Astrocyte of the hippocampus (primary cell): Measurements from ENCODE around the gene TMC1.
"Not testable (repeated sequence)": the region's sequence is repeated elsewhere in the genome, so short reads cannot be mapped to it uniquely, and the experiment has no call there.

Experiments
- DNase-seq: peaks from one replicate; pipeline ENCODE4 v3.0.0; 2011; ENCODE audit warnings: low read depth, low spot score

TMC1 gene

DNA sequence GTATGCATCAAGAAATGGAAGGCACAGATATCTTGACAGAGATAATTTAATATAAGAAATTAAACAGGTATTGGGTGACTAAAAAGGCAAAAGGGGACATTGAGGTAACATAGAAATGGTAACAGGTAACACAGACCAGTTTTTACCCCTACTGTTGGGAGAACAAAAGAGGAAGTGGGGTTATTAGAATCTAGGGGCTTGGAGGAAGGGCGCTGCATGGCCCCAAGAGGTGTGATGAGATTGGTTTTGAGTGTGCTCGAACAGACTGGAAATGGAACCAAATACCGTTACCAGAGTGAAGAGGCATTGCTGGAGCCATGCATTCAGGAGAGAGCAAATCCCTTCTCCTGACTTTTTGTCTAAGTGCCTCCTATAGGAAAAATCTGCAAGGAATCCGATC lies 237.5 kb downstream of the TMC1 start:
- DNase-seq: no peak

DNA sequence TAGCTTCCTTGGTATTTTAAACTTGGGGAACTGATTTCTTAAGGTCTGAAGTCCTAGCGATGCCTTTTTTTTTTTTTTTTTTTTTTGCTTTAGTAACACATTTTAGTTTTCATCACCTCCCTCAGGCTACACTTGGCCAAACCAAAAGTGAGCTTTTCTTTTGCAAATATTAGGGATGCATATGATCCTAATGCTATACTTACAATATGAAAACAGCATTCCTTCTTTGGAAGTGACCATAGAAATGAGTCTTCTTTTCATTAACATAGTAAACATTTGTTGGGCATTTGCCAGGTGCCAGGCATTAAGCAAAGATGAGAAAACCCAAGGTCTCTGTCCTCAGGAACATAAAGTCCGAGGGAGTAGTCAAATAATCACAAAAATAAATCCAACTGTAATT lies 241.6 kb downstream of the TMC1 start:
- no peak for DNase-seq

DNA sequence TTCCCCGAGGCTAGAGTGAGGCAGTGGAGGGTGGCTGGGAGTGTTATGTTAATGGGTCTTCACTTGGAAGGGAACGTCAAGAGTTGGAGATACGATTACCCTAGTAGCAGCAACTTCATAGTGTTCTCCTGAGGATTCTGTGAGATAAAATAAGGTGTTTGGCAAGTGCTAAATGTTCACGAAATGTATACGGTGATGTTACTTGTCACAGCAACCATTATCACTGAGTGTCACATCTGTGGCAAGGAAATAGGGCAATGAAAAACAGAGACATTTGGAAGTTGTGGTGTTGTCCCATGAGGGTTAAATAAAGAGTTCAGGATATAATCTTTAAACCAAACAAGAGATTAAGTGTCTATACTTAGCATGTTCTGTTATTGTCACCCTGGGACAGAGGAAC lies 248.1 kb downstream of the TMC1 start:
- no peak for DNase-seq

DNA sequence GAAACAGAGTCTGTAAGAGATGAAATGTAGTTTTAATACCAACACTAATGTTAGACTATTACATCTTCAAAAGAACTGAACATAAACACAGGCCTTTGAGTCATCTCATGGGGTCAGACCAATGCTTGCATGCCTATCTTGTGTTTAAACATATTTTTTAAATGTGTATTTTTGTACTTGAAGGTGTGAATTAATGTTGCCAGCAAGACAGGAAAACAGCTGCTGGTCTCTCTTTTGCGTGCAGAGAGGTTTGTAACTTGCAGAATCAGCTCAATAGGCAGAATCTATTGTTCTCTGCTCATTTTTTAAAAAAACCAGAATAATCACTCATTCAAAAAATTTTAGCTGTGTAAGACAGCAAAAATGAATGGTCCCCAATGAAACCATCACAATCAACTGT lies 251.3 kb downstream of the TMC1 start:
- DNase-seq: no peak

DNA sequence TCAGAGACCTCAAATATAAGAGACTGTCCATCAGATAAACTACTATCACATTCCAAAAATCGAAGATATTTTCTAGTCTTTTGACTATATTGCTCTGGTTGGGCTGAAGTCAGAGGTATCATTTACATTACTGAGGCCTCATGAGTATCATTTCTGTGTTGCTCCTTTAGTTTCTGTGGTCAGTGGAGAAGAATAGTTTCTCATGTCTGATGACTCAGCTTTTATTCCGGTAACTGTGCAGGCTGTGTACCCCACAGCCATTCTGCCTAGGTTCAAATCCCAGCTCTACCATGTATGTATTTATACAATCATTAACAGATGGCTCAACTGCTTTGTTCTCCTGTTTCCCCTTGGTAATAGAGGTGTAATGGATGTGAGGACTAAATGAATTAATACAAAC lies 252.2 kb downstream of the TMC1 start:
- DNase-seq: no peak

DNA sequence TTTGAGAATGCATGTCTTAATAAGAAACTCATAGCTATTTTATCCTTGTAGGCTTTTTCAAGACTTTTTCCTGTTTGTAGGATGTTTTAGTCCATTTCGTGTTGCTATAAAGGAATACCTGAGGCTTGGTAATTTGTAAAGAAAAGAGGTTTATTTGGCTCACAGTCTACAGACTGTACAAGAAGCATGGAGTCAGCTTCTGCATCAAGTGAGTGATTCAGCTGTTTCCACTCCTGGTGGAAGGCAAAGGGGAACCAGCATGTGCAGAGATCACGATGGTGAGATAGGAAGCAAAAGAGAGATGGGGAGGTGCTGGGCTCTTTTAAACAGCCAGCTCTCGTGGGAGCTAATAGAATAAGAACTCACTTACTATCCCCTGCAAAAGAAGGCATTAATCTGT lies 254.2 kb downstream of the TMC1 start:
- no peak for DNase-seq

DNA sequence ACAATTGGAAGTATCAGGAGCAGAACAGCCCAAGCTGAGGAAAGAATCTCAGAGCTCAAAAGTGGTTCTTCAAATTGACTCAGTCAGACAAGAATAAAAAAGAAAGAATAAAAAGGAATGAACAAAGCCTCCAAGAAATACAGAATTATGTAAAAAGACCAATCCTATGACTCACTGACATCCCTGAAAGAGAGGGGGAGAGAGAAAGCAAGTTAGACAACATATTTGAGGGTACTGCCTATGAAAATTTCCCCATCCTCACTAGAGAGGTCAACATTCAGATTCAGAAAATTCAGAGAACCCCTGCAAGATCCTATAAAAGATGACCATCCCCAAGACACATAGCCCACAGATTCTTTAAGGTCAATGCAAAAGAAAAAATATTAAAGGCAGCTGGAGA lies 258.2 kb downstream of the TMC1 start:
- DNase-seq: no peak

DNA sequence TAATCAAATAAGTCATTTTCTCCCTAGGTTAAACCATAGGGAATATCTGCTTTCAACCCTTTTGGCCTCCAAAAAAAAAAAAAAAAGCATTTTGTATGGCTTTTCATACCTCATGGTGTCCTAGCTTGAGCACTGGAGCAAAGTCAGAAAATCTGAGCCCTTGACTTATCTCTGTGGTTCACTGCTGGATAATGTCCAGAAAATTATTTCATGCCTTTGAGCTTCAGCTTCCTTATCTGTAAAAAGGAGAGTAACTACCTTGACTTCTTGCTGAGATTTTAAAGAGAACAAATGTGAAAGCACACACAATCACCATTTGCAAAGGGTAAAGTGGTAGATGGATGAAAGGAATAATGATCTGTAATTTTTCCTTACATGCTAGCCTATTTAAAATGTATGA lies 265.5 kb downstream of the TMC1 start:
- DNase-seq: peak; percentile 45

DNA sequence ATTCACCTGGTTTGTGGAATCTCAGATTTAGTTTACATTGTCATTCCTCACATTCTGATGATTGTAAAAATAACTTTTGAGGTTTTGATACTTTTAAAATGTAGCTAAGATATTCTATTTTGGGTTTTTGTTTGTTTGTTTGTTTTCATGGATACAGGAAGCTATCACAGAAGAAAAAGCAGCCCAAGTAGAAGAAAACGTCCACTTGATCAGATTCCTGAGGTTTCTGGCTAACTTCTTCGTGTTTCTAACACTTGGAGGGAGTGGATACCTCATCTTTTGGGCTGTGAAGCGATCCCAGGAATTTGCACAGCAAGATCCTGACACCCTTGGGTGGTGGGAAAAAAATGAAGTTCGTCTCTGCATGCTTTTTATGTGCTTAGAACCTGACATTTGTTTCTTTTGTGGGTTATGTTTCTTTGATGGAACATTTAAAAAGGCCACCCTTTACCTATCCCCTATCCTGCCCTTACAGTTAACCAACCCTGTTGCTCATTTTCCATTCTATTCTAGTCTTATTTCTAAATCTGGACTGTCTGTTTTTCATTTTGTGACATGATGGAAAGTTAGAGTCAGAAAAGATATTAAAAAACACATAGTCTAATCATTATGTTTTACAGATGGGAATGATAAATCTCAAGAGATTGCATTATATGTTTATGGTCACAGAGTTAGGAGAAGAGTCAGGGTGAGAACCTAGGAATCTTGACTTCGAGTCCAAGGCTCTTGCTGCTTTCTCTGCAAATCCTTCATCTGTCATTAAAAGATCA lies 267.7 kb downstream of the TMC1 start:
- DNase-seq: peak; percentile 70

DNA sequence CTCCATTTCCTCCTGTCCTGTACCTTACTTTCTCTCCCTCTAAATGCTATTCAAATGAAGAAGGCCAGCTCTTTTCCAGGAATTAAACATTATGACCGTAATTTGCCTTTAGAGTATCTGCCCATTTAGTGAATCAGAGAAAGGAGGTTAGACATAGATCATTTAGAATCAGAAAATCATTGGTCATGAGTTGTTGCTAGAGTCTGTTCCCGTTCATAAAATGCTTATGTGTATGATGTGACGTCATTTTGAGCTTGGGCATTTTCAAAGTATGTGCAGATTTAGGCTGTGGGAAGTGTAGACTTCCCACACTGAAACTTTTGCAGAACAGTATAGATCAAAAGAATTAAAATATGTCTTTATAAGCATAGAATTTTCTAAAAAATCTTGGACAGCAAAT lies 268.5 kb downstream of the TMC1 start:
- no peak for DNase-seq

DNA sequence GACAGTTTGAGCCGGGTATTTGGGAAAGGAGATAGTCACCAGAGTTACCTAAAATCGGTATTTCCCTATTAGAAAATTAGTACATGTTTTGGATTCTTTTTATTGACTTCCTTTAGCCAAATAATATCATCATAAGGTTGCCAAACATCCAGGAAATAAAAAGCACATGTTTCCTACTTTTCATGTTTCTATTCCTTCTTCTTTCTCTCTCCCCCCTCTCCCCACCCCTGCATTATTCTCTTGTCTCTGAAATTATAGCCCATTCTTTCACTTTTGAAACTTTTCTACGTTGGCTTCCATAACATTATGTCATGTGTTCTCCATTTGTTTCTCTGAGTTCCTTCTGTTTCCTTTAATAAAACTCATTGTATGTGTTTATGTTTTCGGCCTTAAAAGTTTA lies 269.6 kb downstream of the TMC1 start:
- no peak for DNase-seq

DNA sequence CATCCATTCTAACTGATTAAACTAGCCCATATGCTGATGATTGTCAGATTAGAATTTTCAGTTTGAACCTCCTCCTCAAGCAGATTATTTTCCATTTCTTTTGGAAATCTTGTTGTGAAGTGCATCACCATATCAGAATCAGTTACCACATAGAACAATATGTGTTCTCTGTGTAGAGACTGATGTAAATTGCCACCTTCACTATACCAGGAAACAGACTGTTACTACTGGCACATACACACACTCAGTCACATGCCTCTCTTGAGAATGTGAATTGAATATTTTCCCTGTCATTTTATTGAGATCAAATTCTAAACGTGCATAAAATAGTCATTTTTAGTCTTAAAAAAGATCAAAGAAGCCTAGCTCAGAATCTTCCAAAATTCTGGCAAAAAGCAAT lies 270.0 kb downstream of the TMC1 start:
- no peak for DNase-seq

DNA sequence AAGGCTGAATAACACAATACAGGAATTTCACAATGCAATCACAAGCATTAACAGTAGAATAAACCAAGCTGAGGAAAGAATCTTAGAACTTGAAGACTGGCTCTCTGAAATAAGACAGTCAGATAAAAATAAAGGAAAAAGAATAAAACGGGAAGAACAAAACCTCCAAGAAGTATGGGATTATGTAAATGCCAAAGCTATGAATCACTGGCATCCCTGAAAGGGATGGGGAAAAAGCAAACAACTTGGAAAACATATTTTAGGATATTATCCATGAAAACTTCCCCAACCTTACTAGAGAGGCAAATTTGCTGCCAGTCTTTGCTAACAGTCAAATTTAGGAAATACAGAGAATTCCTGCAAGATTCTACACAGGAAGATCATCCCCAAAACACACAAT lies 273.5 kb downstream of the TMC1 start:
- no peak for DNase-seq

DNA sequence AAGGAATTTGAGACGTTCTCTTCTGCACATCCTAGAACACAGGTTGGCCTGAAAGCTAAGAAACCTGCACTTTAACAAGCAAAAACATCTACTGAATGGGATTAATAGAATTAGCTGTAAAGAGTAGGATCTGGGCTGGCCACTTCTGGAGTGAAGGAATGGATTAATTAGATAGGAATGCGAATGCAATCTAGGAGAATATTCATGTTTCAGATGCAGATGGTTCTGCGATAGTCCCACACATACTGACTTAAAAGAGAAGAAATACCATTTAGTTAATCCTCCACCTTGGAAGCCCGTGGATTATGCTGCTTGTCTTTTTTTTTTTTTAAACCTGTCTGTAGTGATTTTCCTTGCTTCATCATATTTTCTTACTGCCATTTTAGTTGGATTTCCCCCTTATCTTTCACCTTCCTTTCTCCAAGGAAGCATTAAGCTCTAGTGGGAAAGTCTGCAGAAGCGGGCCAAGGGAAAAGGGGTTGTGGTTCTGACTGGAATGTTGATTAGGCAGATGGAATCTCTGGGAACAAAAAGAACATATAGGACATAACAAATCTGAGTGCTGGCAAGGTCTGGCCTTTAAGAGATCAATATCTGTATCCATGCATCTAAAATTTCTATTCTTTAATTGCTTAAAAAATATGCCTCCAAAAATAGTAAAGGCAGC lies 279.1 kb downstream of the TMC1 start:
- DNase-seq: peak; percentile 62

DNA sequence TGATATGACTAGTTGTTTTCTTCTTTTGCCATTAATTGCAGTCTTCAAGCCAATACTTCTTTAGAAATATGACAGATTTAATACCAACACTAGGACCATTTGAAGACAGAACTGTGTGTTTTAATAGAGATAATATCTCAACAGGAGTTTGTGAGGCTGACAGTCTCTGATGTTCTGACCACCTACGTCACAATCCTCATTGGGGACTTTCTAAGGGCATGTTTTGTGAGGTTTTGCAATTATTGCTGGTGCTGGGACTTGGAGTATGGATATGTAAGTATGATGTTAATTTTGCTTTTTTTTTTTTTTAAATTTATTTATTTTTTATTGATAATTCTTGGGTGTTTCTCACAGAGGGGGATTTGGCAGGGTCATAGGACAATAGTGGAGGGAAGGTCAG lies 283.8 kb downstream of the TMC1 start:
- DNase-seq: no peak

DNA sequence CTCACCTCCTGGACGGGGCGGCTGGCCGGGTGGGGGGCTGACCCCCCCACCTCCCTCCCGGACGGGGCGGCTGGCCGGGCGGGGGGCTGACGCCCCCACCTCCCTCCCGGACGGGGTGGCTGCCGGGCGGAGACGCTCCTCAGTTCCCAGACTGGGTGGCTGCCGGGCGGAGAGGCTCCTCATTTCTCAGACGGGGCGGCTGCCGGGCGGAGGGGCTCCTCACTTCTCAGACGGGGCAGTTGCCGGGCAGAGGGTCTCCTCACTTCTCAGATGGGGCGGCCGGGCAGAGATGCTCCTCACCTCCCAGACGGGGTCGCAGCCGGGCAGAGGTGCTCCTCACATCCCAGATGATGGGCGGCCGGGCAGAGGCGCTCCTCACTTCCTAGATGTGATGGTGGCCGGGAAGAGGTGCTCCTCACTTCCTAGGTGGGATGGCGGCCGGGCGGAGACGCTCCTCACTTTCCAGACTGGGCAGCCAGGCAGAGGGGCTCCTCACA lies 285.0 kb downstream of the TMC1 start:
- not testable (repeated sequence) for DNase-seq

DNA sequence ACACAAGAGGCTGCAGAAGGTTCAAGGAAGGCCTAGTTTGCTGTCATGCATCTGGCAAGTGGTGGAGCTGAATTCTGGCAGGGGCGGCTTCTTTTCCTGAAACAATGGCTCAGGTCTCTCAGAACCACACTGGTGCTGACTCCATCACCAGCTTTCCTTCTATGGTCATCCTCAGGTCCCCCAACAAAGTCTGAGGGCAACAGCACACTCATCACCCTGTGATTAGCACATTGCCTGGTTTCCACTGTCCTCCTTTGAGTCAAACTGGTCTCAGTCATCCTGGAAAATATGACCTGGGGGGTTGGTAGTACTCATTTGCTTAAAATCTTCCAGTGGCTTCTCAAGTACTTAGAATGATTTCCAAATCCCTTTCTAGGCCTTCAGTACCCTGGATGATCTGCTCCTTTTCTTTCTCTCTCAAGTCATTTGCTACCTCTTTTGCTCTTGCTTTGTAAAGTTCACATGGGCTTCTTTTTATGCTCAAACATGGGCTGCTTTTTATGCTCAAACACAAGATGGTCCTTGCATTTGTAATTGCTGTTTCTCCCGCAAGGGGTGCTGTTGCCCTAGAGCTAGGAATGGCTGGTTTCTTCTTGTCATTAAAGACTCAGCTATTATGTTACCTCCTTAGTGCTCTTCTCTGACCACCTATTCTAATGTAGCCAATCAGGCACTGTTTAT lies 286.5 kb downstream of the TMC1 start:
- no peak for DNase-seq

DNA sequence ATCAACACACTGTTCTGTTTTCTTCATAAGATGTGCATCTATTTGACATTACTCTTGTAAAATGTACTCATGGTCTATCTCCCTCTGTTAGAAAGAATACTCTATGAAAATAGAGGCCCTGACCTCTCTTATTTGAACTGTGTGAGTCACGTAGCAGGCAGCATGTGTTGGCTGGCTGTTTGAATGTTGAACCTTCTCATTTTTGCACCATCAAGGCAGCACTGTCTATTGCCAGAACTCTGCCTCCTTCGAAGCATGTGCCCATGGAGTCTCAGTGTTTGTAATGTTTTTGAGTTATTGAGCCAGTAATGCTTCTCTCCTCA lies 287.0 kb downstream of the TMC1 start:
- no peak for DNase-seq

DNA sequence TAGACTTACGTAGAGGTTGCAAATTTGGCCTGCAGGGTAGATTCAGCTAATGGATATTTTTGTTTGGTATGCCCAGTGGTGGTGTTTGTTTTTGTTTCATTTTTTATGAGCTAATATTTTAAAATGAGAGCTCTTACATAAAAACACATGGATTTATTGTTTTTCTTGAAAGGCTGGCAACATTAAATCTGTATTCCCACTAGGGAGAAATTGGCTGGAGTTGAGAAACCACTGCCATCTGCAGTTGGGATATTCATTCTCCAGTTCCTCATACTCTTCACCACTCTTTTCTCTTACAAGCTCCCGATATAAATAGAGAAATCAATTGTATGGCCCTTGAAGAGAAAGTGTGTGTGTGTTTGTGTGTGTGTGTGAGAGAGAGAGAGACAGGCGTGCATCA lies 288.2 kb downstream of the TMC1 start:
- DNase-seq: no peak

DNA sequence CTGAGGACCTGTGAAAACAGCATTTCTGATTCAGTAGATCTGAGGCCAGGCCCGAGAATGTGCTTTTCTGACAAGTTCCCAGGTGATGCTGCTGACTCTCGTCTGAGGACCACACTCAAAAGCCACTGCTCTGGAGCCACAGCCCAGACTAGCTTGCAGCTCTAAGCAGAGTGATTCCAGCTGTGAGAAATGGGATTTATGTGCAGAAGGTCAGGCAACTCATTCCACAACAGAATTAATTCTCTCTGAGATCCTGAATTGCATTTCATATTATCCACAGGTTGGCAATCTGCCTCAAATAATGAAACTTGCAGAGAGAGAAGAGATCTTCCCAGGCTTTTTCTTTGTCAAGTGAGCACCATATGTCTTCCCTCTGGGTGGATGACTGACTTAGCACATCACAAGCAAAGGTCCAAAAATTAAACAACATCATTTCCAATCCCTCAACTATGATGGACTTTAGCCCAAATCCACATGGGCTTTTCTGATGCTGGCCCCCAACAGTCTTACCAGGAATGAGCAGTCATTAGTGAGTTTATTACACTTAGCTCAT lies 291.2 kb downstream of the TMC1 start:
- no peak for DNase-seq

DNA sequence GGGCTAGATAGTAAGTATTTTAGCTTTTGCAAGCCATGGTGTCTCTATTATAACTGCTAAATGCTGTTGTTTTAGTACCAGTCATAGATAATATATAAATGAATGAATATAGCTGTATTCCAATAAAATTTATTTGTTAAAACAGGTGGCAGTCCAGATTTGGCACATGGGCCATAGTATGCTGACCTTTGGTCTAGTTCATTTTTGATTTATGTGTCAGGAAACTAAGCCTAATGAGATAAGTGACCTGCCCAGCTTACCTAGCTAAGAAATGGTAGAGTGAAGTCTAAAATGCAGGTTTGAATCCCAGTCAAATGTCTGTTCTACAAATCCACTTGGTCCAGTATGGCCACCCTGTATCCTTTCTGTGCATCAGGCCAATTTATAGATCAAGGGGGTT lies 292.1 kb downstream of the TMC1 start:
- DNase-seq: no peak

DNA sequence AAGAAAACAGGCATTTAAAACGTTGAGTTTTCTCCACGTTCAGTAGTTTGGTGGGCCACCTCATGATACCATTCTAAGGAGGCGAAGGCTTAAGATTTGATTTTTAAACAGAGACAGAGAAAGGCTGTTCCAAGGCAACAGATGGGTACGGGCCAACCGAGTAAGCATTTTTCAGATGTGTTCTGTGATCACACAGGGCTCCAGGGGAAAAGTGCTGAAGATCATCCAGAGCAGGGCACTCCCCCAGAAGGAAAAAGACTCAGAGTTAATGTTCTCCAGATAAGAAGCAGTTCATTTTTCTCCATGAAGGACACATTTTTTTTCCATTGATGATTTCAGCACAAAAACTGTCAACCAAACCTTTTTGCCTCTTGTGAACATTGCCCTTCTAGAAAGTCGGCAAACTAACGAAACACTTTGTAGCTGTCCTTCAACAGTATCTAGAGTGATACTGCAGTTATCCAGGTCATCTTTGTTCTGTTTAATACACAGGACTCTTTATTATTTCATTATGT lies 292.7 kb downstream of the TMC1 start:
- no peak for DNase-seq
